ENCODE results near the gene DTHD1.

Gene DTHD1

GRCh38 chr4:36269533-36270173 is 11.8 kb upstream of the DTHD1 start:
- DNase-seq (ENCODE audit: low spot score) = no peak

DNA sequence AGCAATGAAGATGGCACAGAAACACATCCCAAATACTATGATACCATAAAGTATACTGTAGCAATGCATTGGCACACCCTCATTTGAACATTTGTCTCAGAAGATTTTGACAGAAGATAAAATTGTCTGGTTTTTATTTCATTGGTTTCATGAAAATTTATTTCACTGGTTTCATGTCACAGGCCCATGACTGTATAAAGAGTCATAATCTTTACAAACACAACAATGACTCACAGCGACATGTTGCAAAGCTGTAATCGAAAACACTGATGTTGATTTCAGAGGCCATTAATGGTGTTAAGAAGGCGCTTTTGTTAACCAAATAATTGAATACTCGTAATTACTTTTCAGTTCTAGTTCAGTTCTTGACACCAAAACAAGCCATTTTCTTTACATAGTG is 8.1 kb upstream of the DTHD1 start:
- DNase-seq (ENCODE audit: low spot score) = no peak

DNA sequence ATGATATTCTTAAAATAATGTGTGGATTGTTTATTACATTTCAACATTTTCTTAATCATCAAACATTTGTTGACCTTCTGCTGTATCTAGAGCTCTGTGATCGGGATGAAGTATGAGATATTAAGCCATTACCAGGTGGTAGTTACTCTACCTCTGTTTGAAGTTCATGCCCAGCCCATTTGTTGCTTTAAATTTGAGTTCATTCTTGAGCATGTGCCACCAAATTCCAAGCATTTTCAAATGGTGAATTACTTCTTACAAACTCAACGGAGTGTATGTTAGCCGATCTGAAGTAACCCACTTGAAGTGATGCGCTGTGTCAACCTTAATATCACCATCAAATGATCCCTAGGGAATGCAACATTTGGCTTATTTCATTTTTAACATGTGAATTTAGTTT is 7.3 kb upstream of the DTHD1 start:
- DNase-seq (ENCODE audit: low spot score) = no peak

GRCh38 chr4:36277533-36277932 is 3.9 kb upstream of the DTHD1 start:
- DNase-seq (ENCODE audit: low spot score) = no peak

DNA sequence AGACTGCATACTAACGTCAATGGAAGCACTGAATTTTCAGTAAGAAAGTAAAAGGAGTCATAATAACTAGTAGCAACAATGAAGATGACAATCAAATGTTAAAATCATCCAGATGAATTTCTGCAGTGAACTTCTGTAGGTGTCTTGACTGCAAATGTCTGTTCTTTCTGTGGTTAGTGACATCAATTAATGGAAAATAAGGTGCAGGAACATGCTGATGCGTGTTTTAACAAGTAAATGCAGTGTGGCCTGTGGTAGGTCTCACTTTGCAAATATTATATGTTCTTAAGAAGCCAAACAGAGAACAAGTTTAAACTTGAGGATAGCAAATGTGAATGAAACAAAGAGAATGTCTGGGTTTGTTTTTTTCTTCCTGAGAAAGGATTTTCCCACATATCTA is 2.6 kb upstream of the DTHD1 start:
- DNase-seq (ENCODE audit: low spot score) = no peak

GRCh38 chr4:36280555-36280954 is 861 bp upstream of the DTHD1 start:
- no peak for DNase-seq (ENCODE audit: low spot score)

DNA sequence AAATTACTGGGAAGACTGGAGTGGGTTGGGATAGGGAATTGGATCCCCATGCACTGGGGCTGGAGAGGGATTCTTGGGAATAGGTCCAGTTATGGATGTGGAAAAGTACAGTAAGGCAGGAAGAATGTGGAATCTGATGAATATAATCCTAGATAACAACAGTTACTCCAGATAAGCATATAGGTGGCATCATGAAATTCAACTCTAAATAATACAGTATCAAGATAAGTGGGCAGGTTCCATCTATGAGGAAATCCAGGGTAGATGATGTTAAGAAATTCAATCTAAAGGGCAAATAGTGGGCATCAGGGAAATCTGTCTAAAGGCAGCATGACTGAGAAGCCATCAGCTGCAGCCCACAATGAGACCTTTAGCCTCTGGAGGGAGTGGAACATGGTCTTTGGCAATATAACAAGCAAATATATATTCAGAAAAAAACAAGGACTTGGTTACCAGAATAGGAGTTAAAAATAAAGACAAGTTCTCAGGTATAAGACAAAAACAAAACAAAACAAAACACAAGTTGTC is 1.2 kb downstream of the DTHD1 start:
- no peak for DNase-seq (ENCODE audit: low spot score)

DNA sequence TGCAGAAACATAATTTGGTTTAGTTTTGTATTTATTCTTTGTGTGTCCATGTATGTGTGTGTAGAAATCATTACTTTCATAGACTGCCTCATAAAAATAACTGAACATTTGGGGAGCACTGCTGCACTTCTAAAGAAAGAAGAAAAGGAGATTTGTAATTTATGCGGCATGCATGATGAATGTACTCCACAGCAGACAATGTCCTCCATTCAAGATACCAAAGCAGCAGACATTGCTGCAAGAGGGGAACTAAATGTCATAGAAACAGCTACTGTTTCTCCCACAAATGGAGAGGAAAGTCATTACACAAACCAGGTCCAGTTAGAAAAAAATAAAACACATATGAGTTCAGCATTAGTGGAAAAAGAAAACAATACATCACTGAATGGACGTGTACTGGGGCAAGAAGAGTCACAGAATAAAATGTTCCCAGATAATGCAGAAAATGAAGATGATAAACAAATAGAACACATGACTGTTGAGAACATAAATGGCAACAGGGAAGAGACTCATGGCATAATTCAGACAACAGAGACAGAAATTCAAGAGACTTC is 2.6 kb downstream of the DTHD1 start:
- no peak for DNase-seq (ENCODE audit: low spot score)

DNA sequence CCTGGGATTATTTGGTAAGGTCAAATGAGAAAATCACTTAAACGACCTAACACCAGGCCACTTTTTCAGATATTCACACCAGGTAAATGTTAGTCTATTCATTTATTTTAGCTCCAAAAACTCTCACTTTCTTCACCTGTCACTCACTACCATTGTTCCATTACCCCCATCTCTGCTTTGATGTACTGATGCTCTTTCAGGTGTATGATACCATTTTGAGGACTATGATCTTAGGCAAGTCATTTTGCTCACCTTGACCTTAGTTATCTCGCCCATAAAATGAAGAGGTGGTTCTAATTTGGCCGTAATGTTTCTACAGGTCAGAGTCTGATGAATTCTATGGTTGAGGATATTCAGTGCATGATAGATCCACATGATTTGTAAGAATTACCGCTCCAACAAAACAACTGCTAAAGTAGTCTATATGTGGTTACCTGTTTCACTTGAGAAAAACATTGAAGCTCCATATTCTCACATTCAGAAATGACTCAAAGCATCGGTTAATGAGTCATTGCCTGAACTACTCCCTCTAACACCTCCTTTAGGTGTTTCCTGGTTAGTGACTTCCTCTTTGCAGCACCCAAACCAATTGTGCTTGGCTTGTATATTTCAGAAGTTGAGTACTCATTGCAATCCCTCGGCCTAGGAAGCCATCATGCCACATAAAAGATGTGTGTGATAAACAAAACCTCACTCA is 4.5 kb downstream of the DTHD1 start:
- DNase-seq (ENCODE audit: low spot score) = no peak

GRCh38 chr4:36286481-36286871 is 5.1 kb downstream of the DTHD1 start:
- DNase-seq (ENCODE audit: low spot score) = no peak

DNA sequence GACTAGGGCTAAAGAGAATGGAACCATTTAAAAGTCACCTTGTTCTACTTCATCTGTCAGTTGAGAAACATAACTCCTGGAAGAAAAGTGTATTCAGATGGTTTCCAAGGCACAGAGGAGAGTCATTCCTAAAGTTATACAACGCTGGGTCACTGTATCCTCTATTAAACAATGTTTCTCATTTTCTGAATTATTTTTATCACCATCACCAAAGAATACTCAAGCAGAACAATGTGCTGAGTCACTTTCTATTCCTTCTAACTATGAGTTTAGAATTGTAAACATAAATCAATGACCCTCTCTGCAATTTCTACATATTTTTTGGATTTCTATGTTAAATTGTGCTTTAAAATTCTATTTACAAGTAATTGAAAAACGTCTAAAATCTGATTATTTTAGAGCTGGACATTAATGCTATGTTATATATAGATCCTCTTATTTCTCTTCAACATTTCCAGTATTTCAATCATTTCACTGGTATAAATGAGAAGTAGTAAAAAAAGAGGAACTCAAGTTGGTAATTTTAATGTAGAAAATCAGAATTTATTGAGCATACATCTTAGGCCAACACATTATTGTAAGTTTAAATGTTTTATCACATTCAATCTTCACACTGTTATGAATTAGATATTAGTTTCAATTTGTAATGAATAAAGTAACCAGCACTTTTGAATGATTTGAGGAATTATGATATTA is 7.5 kb downstream of the DTHD1 start:
- DNase-seq (ENCODE audit: low spot score) = no peak

DNA sequence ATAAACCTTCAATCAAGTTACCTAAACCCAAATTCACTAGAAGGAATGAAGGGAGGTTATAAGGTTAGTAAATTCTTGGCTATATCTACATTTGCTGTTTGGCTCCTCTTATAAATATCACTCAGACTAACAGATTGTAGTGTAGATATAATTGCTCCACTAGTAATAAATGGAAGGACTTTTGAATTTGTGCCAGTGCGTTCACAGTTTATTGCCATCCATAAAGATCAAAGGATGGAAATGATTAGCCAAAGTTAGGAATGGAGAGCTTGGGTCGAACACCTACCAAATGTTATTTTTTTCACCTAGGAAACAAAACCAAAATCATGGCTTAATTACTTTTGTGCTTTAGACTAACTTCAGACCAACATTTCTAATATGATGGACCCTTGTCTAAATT is 9.2 kb downstream of the DTHD1 start:
- no peak for DNase-seq (ENCODE audit: low spot score)

DNA sequence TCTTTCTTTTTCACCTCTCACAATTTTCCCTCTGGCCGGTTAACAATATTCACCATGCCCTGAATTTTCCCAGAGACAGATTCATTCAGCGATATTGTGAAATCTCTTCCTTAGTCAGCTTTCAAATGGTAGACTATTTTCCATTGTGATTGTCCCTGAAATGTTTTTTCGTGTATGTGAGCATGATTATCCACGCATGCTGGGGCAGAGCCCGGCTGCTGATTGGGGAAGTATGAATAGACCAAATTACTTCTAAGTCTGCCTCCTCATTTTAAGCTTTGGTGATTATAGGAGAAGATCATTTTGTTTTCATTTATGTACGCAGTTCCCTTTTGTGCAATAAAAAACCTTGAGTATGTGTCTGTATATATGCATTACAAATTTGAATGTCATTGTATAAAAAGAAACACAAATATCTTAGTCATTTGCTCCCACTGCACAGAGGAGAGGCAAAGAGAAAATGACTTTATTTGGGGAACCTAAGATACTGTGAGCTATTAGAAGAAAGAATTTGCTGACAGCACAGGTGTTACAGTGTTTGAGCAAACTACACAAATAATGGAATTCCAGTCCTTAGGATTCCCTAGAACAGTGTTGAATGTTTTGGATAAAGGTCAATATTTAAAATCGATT is 11.3 kb downstream of the DTHD1 start:
- DNase-seq (ENCODE audit: low spot score) = no peak

GRCh38 chr4:36301127-36301526 is 19.7 kb downstream of the DTHD1 start:
- no peak for DNase-seq (ENCODE audit: low spot score)

GRCh38 chr4:36303426-36304137 is 22.2 kb downstream of the DTHD1 start:
- no peak for DNase-seq (ENCODE audit: low spot score)

DNA sequence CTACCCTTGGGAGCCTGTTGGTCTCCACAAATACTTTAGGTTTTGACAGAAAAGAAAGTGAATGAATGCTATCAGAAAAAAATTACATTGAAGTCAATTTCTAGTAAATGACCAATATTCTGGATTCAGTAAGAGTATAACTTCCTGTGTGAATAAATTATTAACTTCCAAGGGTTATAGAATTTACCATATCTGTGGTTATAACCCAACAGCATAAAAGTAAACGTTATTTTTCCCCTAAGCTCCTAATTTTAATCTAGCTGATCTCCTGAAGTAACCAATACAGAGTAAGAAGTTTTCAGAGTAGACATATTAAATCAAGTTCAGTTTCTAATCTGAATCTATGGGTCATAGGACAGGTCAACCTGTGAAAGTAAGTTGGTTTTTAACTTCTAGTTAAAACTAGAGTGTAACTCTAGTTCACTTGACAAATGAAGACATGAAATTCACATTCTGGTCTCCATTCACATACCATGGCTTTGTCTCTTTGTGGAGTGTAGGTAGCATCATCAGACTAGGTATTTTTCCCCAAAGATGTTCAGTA is 22.8 kb downstream of the DTHD1 start:
- DNase-seq (ENCODE audit: low spot score) = no peak

GRCh38 chr4:36308150-36308549 is 26.7 kb downstream of the DTHD1 start:
- DNase-seq (ENCODE audit: low spot score) = no peak

GRCh38 chr4:36310216-36310615 is 28.8 kb downstream of the DTHD1 start:
- no peak for DNase-seq (ENCODE audit: low spot score)

- DNase-seq (ENCODE audit: low spot score) = no peak
Measured at GRCh38 chr4:36310793-36311192, 29.4 kb downstream of the DTHD1 start.

DNA sequence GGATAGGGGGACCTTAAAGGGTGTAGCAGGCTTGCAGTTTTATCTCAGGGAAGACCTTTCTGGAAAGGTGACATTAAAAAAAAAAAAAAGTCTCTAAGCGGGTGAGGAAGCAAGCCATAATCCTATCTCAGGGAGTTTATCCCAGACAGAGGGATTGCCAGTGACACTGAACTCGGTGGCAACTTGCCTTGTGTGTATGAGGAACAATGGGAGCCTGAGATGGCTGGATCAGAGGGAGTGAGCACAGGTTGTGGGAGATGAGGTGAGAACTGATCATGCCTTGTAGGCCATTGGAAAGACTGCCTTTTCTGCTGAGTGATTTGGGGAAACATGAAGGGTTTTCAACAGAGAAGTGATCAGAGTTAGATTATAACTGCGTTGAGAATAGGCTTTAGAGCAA is 31.1 kb downstream of the DTHD1 start:
- no peak for DNase-seq (ENCODE audit: low spot score)

DNA sequence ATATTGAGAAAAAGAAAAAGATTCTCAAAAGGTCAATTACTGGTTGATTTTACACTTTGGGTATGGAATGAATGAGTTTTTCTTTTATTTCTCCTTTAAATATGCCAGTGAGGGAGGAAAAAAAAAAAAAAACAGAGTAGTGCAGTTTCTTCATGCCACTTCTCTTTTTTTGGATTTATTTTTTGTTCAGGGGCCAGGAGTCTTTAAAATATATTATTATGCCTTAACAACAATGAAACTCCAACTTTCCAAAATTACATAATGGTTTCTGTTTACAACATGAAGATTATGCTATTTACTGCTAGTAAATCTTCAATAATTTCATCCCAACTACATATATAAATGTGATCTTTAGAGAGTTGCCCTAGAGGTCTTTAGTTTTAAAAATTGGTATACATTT is 31.9 kb downstream of the DTHD1 start:
- no peak for DNase-seq (ENCODE audit: low spot score)
